Neural progenitor cell (in vitro differentiated cells): ENCODE results near the gene SRSF12. TPM values are rescaled to one million over a fixed set of nuclear protein-coding genes. Genes with fewer than 3 reads are reported as not detected.

Source experiments
- DNase-seq: peaks from one replicate; pipeline ENCODE4 v3.0.0-alpha.2; 2016; ENCODE audit warnings: low spot score
- H2AFZ ChIP-seq: fragments of 200-600 bp; sonication (generic); replicated peaks from 2 replicates; pipeline ENCODE4 v1.6.1; 2016; ENCODE audit warnings: antibody characterized with exemption
- H3F3A ChIP-seq: fragments of 200-600 bp; sonication (generic); 2 replicates; pipeline ENCODE4 v1.6.1; 2016; ENCODE audit warnings: antibody characterized with exemption, low read depth
- H3K27ac ChIP-seq: fragments of 200-600 bp; sonication (generic); 2 replicates; pipeline ENCODE4 v1.5.1; 2016; ENCODE audit warnings: mild to moderate bottlenecking
- H3K27me3 ChIP-seq: fragments of 200-600 bp; sonication (generic); 2 replicates; pipeline ENCODE4 v1.6.1; 2016; ENCODE audit warnings: mild to moderate bottlenecking, moderate library complexity
- H3K36me3 ChIP-seq: fragments of 200-600 bp; sonication (generic); 2 replicates; pipeline ENCODE4 v1.5.1; 2016
- H3K4me1 ChIP-seq: fragments of 200-600 bp; sonication (generic); 2 replicates; pipeline ENCODE4 v1.6.1; 2016; ENCODE audit warnings: mixed run types
- H3K4me2 ChIP-seq: fragments of 200-600 bp; sonication (generic); 2 replicates; pipeline ENCODE4 v1.6.1; 2016
- H3K4me3 ChIP-seq: fragments of 200-600 bp; sonication (generic); 2 replicates; pipeline ENCODE4 v1.5.1; 2016
- H3K79me2 ChIP-seq: fragments of 200-600 bp; sonication (generic); 2 replicates; pipeline ENCODE4 v1.6.1; 2016; ENCODE audit warnings: low read depth
- H3K9ac ChIP-seq: fragments of 200-600 bp; sonication (generic); 2 replicates; pipeline ENCODE4 v1.6.1; 2016
- H3K9me3 ChIP-seq: fragments of 200-600 bp; sonication (generic); 2 replicates; pipeline ENCODE4 v1.5.1; 2016; ENCODE audit warnings: low read depth
- H4K20me1 ChIP-seq: fragments of 200-600 bp; sonication (generic); 2 replicates; pipeline ENCODE4 v1.6.1; 2016; ENCODE audit warnings: low read depth
- H3K27ac Mint-ChIP-seq: 3 replicates; pipeline ENCODE4 v1.8.0; 2021; ENCODE audit warnings: mixed read lengths
- H3K27me3 Mint-ChIP-seq: 2 replicates; pipeline ENCODE4 v1.8.0; 2022; ENCODE audit warnings: low read depth, mild to moderate bottlenecking, inconsistent platforms, moderate library complexity, mixed read lengths; ENCODE audit not compliant: insufficient read depth
- H3K36me3 Mint-ChIP-seq: 3 replicates; pipeline ENCODE4 v1.8.0; 2021; ENCODE audit warnings: mixed read lengths
- H3K4me1 Mint-ChIP-seq: 3 replicates; pipeline ENCODE4 v1.8.0; 2021; ENCODE audit warnings: mixed read lengths
- H3K4me3 Mint-ChIP-seq: 3 replicates; pipeline ENCODE4 v1.8.0; 2021; ENCODE audit warnings: mild to moderate bottlenecking, moderate library complexity, mixed read lengths
- H3K9me3 Mint-ChIP-seq: 3 replicates; pipeline ENCODE4 v1.8.0; 2020; ENCODE audit warnings: mixed read lengths
- CTCF ChIP-seq: fragments of 200-600 bp; sonication (generic); IDR thresholded peaks from 2 replicates; pipeline ENCODE4 v1.5.1; 2017; ENCODE audit warnings: antibody characterized with exemption, mild to moderate bottlenecking
- EZH2 ChIP-seq: fragments of 200-600 bp; sonication (generic); IDR thresholded peaks from 2 replicates; pipeline ENCODE4 v1.6.1; 2017; ENCODE audit warnings: antibody characterized with exemption, mild to moderate bottlenecking, moderate library complexity
- EZH2phosphoT487 ChIP-seq: fragments of 200-600 bp; sonication (generic); IDR thresholded peaks from 2 replicates; pipeline ENCODE4 v1.6.1; 2017; ENCODE audit warnings: antibody characterized with exemption
- total RNA-seq: library from RNA; depleted of rRNA; stranded (reverse); fragments of >200 nt; gene quantifications from 2 replicates; pipeline ENCODE4 v1.2.3, GENCODE V29; 2015; ENCODE audit warnings: low replicate concordance

Gene SRSF12
- total RNA-seq, 1 donor from 2014 or later, result 23.2 TPM

- no peak for TF ChIP-seq EZH2
- TF ChIP-seq CTCF, result no peak
- TF ChIP-seq EZH2phosphoT487, result no peak
- peaks cover 23% of the 10 kb centered on the region for H3K4me1 Mint-ChIP-seq
- no peaks in the 10 kb centered on the region for H3K9me3 Mint-ChIP-seq
- Histone ChIP-seq H3K79me2 (peaks cover 48% of the 10 kb centered on the region), H2AFZ (no peak overlapping the region), H3K27ac (no peak overlapping the region), H3K4me2 (no peak overlapping the region), H3K4me3 (no peak overlapping the region), H3K4me1 (peaks cover 14% of the 10 kb centered on the region), H4K20me1 (peaks cover 55% of the 10 kb centered on the region), H3K9me3 (no peaks in the 10 kb centered on the region), H3K36me3 (peaks cover 10% of the 10 kb centered on the region), H3K27me3 (no peaks in the 10 kb centered on the region), H3K9ac (no peak overlapping the region), H3F3A (peaks cover 37% of the 10 kb centered on the region)
- peaks cover 22% of the 10 kb centered on the region for H3K36me3 Mint-ChIP-seq
- peaks cover 2% of the 10 kb centered on the region for H3K27me3 Mint-ChIP-seq
- no peak overlapping the region for H3K27ac Mint-ChIP-seq
- no peak overlapping the region for H3K4me3 Mint-ChIP-seq
- no peak for DNase-seq
Measured at GRCh38 chr6:89085409-89086205, 32.3 kb downstream of the SRSF12 start.

- no peak overlapping the region for H2AFZ ChIP-seq
- no peaks in the 10 kb centered on the region for H3K27me3 ChIP-seq
- H3K4me2 ChIP-seq, result peak overlapping the region; percentile 82
- H3K4me3 ChIP-seq, result no peak overlapping the region
- H3K4me1 ChIP-seq, result peaks cover 14% of the 10 kb centered on the region
- H3F3A ChIP-seq, result peaks cover 39% of the 10 kb centered on the region
- peaks cover 23% of the 10 kb centered on the region for H3K4me1 Mint-ChIP-seq
- TF ChIP-seq EZH2phosphoT487, result no peak
- no peak for TF ChIP-seq CTCF
- no peak for TF ChIP-seq EZH2
- H3K36me3 ChIP-seq, result peaks cover 10% of the 10 kb centered on the region
- no peak overlapping the region for H3K9ac ChIP-seq
- peaks cover 5% of the 10 kb centered on the region for H3K27me3 Mint-ChIP-seq
- no peak overlapping the region for H3K27ac ChIP-seq
- H3K4me3 Mint-ChIP-seq, result peak overlapping the region; percentile 12
- no peak for DNase-seq
- H3K27ac Mint-ChIP-seq, result no peak overlapping the region
- no peaks in the 10 kb centered on the region for H3K9me3 Mint-ChIP-seq
- H3K79me2 ChIP-seq, result peaks cover 48% of the 10 kb centered on the region
- peaks cover 55% of the 10 kb centered on the region for H4K20me1 ChIP-seq
- H3K36me3 Mint-ChIP-seq, result peaks cover 22% of the 10 kb centered on the region
- no peaks in the 10 kb centered on the region for H3K9me3 ChIP-seq
Measured at GRCh38 chr6:89084954-89085353, 32.9 kb downstream of the SRSF12 start.

GRCh38 chr6:89084542-89084941 lies 33.3 kb downstream of the SRSF12 start:
- Histone ChIP-seq H3K4me3 (peak overlapping the region; percentile 76), H3K36me3 (peaks cover 10% of the 10 kb centered on the region), H3K27ac (no peak overlapping the region), H3K9me3 (no peaks in the 10 kb centered on the region), H3K4me1 (peaks cover 14% of the 10 kb centered on the region), H3K9ac (no peak overlapping the region), H3K4me2 (peak overlapping the region; percentile 82), H3K27me3 (no peaks in the 10 kb centered on the region), H3F3A (peaks cover 43% of the 10 kb centered on the region), H3K79me2 (peaks cover 48% of the 10 kb centered on the region), H4K20me1 (peaks cover 55% of the 10 kb centered on the region), H2AFZ (no peak overlapping the region)
- no peak for DNase-seq
- Mint-ChIP-seq H3K27ac (no peak overlapping the region), H3K36me3 (peaks cover 22% of the 10 kb centered on the region), H3K4me1 (peaks cover 23% of the 10 kb centered on the region), H3K9me3 (no peaks in the 10 kb centered on the region), H3K27me3 (peaks cover 5% of the 10 kb centered on the region), H3K4me3 (peak overlapping the region; percentile 12)
- TF ChIP-seq EZH2phosphoT487 (no peak), EZH2 (no peak), CTCF (no peak)
